A549 (cell line): ENCODE measurements around the gene SBK3. TPM values are rescaled to one million over a fixed set of nuclear protein-coding genes. Genes with fewer than 3 reads are reported as not detected.

Experiments used
- ATAC-seq, 2 experiments: fragments of 200-7000 bp in 1 of 2; fragments of >200 bp in 1 of 2; cut with Nextera tagmentation in 1 of 2; cut with Tn5 transposase in 1 of 2; 3 replicates each; pipeline versions ENCODE4 v1.8.0 to v1.9.1; 2018 to 2020; ENCODE audit warnings: mild to moderate bottlenecking in 1 of 2, moderate library complexity in 1 of 2
- CTCF ChIA-PET: fragments of 300-600 bp; sonication (Branson Sonifier 250); formaldehyde crosslinking; extraction: SDS; loops from one replicate; lab custom pipeline; 2021; ENCODE audit warnings: antibody characterized with exemption, inconsistent platforms; lab: Yijun Ruan, JAX
- POLR2A ChIA-PET: fragments of 350-600 bp; formaldehyde crosslinking; extraction: SDS; loops from one replicate; lab custom pipeline; 2021; ENCODE audit warnings: antibody characterized with exemption, inconsistent platforms; lab: Yijun Ruan, JAX
- DNase-seq, 2 experiments: peaks; one replicate each; pipeline versions ENCODE4 v3.0.0 to v3.0.0-alpha.2; 2011 to 2016; ENCODE audit warnings: low read depth in 1 of 2, low spot score in 1 of 2
- FAIRE-seq: peaks from 2 replicates; lab custom pipeline; 2011; peaks lifted over from hg19 to GRCh38; lab: Jason Lieb, UNC
- H3K27ac ChIP-seq, 2 experiments: fragments of >200 bp; sonication (Bioruptor Twin); formaldehyde crosslinking; 3 replicates each; pipeline ENCODE4 v1.5.1; 2016 to 2017
- H3K4me1 ChIP-seq: fragments of >200 bp; sonication (Bioruptor Twin); formaldehyde crosslinking; 3 replicates; pipeline ENCODE4 v1.6.1; 2016
- H3K4me2 ChIP-seq: fragments of >200 bp; sonication (Bioruptor Twin); formaldehyde crosslinking; 3 replicates; pipeline ENCODE4 v1.6.1; 2016
- H3K4me3 ChIP-seq: fragments of >200 bp; sonication (Bioruptor Twin); formaldehyde crosslinking; 3 replicates; pipeline ENCODE4 v1.5.1; 2016
- H3K9me3 ChIP-seq: fragments of >200 bp; sonication (Bioruptor Twin); formaldehyde crosslinking; 3 replicates; pipeline ENCODE4 v1.6.1; 2016
- ATOH8 ChIP-seq: fragments of 250-450 bp; sonication (Bioruptor Pico); IDR thresholded peaks from 2 replicates; pipeline ENCODE4 v1.5.0; 2020; ENCODE audit warnings: low read depth, mild to moderate bottlenecking, moderate library complexity
- BCL3 ChIP-seq: fragments of >200 bp; sonication (Bioruptor Twin); formaldehyde crosslinking; IDR thresholded peaks from 3 replicates; pipeline ENCODE4 v1.6.1; 2016
- CBX8 ChIP-seq: fragments of 200-600 bp; sonication (generic); IDR thresholded peaks from 2 replicates; pipeline ENCODE4 v1.6.1; 2016
- EHMT2 ChIP-seq: fragments of 200-600 bp; sonication (generic); IDR thresholded peaks from 2 replicates; pipeline ENCODE4 v1.6.1; 2016; ENCODE audit warnings: antibody characterized with exemption, low read depth, mild to moderate bottlenecking, moderate library complexity
- ESRRA ChIP-seq: fragments of 150-350 bp; IDR thresholded peaks from 2 replicates; pipeline ENCODE4 v1.6.1; 2014; ENCODE audit warnings: mild to moderate bottlenecking, low read length, borderline replicate concordance
- HDAC2 ChIP-seq: fragments of 200-600 bp; sonication (generic); IDR thresholded peaks from 2 replicates; pipeline ENCODE4 v1.6.1; 2016
- HOXB13 ChIP-seq: fragments of 250-450 bp; sonication (Bioruptor Pico); IDR thresholded peaks from 2 replicates; pipeline ENCODE4 v1.5.0; 2020; ENCODE audit warnings: low read depth, mild to moderate bottlenecking, moderate library complexity
- JUNB ChIP-seq: fragments of >200 bp; sonication (Bioruptor Twin); formaldehyde crosslinking; IDR thresholded peaks from 2 replicates; pipeline ENCODE4 v1.6.1; 2016
- MAFK ChIP-seq: fragments of 450-650 bp; IDR thresholded peaks from 2 replicates; pipeline ENCODE4 v1.6.1; 2014; ENCODE audit not compliant: partially characterized antibody
- MAX ChIP-seq: IDR thresholded peaks from 2 replicates; pipeline ENCODE4 v1.6.1; 2012
- MAZ ChIP-seq: fragments of 150-350 bp; IDR thresholded peaks from 2 replicates; pipeline ENCODE4 v1.6.1; 2014; ENCODE audit warnings: antibody characterized with exemption, low read depth, low read length, borderline replicate concordance
- NR3C1 ChIP-seq: fragments of >200 bp; sonication (Bioruptor Twin); formaldehyde crosslinking; IDR thresholded peaks from 3 replicates; pipeline ENCODE4 v1.6.1; 2017
- RAD21 ChIP-seq, 2 experiments: fragments of >200 bp in 1 of 2; sonication (Bioruptor Twin) in 1 of 2; formaldehyde crosslinking in 1 of 2; IDR thresholded peaks in 1 of 2; conservative IDR thresholded peaks in 1 of 2; 2 replicates in 1 of 2; 3 replicates in 1 of 2; pipeline ENCODE4 v1.6.1; 2012 to 2018; ENCODE audit warnings: inconsistent platforms in 1 of 2
- RARB ChIP-seq: fragments of 250-450 bp; sonication (Bioruptor Pico); IDR thresholded peaks from 2 replicates; pipeline ENCODE4 v1.8.0; 2021; ENCODE audit warnings: mild to moderate bottlenecking, moderate library complexity
- RFX5 ChIP-seq: fragments of 450-650 bp; IDR thresholded peaks from 2 replicates; pipeline ENCODE4 v1.7.1; 2014; ENCODE audit warnings: antibody characterized with exemption, mild to moderate bottlenecking, moderate library complexity
- SREBF2 ChIP-seq: fragments of 450-650 bp; IDR thresholded peaks from 2 replicates; pipeline ENCODE4 v1.6.1; 2014; ENCODE audit warnings: mild to moderate bottlenecking, moderate library complexity
- TP53 ChIP-seq: fragments of 250-450 bp; sonication (Bioruptor Pico); IDR thresholded peaks from 2 replicates; pipeline ENCODE4 v1.5.0; 2021; ENCODE audit warnings: mild to moderate bottlenecking, moderate library complexity
- WGBS: methylation state at CpG from one replicate; pipeline ENCODE4 v1.1.6; 2017; ENCODE audit errors: missing lambda C conversion rate; 5-methylcytosine and 5-hydroxymethylcytosine counted together
- polyA plus RNA-seq, 4 experiments: library from polyadenylated mRNA; depleted of rRNA in 3 of 4; stranded (reverse); fragments of >200 nt; fragmentation: RNase III in 1 of 4; extraction: RNeasy Plus Mini Kit Qiagen cat#74134 plus additional on column Dnase treatment in 1 of 4; gene quantifications; 2 replicates in 3 of 4; 3 replicates in 1 of 4; pipeline ENCODE4 v1.2.3, GENCODE V29; 2011 to 2017
- TF ChIP-seq, protein P1 (sequence below): IDR thresholded peaks from 2 replicates; pipeline ENCODE4 v1.6.1; 2012
- TF ChIP-seq, protein P2 (sequence below): fragments of 200-600 bp; sonication (generic); IDR thresholded peaks from 2 replicates; pipeline ENCODE4 v1.6.1; 2016; ENCODE audit warnings: antibody characterized with exemption, mild to moderate bottlenecking, moderate library complexity

The SBK3 gene
- polyA plus RNA-seq, 2 of the 4 experiments (the other 2 are of a cell fraction): 1.1 TPM

GRCh38 chr19:55553217-55554182 is 8.2 kb upstream of the SBK3 start:
- H3K4me1 ChIP-seq: peaks cover 38% of the 10 kb centered on the region
- ChIA-PET POLR2A (no interaction called here), CTCF (interaction anchor here (0.6 to 4.4 kb wide), 10 partner anchors 12 to 75 kb away, joined by 3 to 24 read pairs (median 4); partner anchors contain the start of genes ZNF579 and ZNF865)
- 59% methylated on average over 13 of the region's 13 CpGs for WGBS
- DNase-seq (no peak), ATAC-seq (no peak), FAIRE-seq (no peak)
- H3K9me3 ChIP-seq: no peaks in the 10 kb centered on the region
- no peak overlapping the region for H3K4me3 ChIP-seq
- peak overlapping the region; percentile 17 to 65; a peak in 4 of 6 replicates for H3K27ac ChIP-seq
- H3K4me2 ChIP-seq: peak overlapping the region; percentile 43
- TF ChIP-seq HDAC2: no peak
- no peak for TF ChIP-seq HOXB13 (CRISPR knock-in tag)
- no peak for TF ChIP-seq MAZ
- TF ChIP-seq CBX8: no peak
- TF ChIP-seq BCL3: no peak
- no peak for TF ChIP-seq RAD21 (conservative IDR thresholded peaks at IDR 0.05 in 1 of 2, IDR thresholded peaks at IDR 0.05 in 1 of 2)
- no peak for TF ChIP-seq TP53
- no peak for TF ChIP-seq RARB (CRISPR knock-in tag)
- no peak for TF ChIP-seq MAX

DNA sequence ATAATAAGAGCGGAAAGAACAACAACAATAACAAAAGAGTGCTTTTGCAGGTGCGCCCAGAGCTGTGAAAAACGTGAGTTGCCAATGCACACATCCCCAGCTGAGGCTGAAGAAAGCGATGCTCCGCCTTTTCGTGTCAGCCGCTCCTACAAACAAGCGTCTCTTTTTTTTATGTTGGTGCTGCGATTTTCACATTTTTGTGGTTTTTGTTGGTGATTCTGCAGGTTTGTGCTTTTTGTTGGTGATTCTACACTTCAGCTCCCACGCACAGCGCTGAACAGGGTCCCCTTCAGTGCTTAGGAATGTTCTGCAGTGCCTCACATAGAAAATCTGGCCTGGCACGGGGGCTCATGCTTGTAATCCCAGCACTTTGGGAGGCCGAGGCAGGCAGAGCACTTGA is 7.3 kb upstream of the SBK3 start:
- no peak overlapping the region for H3K4me3 ChIP-seq
- WGBS: 82% methylated on average over 13 of the region's 13 CpGs
- H3K4me1 ChIP-seq: peaks cover 47% of the 10 kb centered on the region
- no peak for ATAC-seq
- CTCF ChIA-PET: interaction anchor here (1.0 to 7.6 kb wide), 9 partner anchors 8 to 85 kb away, joined by 3 to 43 read pairs (median 8); partner anchors contain the start of genes ZNF579 and ZNF865
- no peak for TF ChIP-seq MAFK
- no peak for TF ChIP-seq TP53
- TF ChIP-seq RFX5: no peak
- no peak for TF ChIP-seq ESRRA
- no peak for TF ChIP-seq SREBF2
- TF ChIP-seq NR3C1: no peak
- TF ChIP-seq EHMT2: no peak
- no peak for TF ChIP-seq BCL3
- no peak for TF ChIP-seq RARB (CRISPR knock-in tag)
- TF ChIP-seq JUNB: no peak
- TF ChIP-seq, protein P1, sequence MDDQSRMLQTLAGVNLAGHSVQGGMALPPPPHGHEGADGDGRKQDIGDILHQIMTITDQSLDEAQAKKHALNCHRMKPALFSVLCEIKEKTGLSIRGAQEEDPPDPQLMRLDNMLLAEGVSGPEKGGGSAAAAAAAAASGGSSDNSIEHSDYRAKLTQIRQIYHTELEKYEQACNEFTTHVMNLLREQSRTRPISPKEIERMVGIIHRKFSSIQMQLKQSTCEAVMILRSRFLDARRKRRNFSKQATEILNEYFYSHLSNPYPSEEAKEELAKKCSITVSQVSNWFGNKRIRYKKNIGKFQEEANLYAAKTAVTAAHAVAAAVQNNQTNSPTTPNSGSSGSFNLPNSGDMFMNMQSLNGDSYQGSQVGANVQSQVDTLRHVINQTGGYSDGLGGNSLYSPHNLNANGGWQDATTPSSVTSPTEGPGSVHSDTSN: no peak
- TF ChIP-seq, protein P2, sequence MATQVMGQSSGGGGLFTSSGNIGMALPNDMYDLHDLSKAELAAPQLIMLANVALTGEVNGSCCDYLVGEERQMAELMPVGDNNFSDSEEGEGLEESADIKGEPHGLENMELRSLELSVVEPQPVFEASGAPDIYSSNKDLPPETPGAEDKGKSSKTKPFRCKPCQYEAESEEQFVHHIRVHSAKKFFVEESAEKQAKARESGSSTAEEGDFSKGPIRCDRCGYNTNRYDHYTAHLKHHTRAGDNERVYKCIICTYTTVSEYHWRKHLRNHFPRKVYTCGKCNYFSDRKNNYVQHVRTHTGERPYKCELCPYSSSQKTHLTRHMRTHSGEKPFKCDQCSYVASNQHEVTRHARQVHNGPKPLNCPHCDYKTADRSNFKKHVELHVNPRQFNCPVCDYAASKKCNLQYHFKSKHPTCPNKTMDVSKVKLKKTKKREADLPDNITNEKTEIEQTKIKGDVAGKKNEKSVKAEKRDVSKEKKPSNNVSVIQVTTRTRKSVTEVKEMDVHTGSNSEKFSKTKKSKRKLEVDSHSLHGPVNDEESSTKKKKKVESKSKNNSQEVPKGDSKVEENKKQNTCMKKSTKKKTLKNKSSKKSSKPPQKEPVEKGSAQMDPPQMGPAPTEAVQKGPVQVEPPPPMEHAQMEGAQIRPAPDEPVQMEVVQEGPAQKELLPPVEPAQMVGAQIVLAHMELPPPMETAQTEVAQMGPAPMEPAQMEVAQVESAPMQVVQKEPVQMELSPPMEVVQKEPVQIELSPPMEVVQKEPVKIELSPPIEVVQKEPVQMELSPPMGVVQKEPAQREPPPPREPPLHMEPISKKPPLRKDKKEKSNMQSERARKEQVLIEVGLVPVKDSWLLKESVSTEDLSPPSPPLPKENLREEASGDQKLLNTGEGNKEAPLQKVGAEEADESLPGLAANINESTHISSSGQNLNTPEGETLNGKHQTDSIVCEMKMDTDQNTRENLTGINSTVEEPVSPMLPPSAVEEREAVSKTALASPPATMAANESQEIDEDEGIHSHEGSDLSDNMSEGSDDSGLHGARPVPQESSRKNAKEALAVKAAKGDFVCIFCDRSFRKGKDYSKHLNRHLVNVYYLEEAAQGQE: no peak
- no peak for TF ChIP-seq ATOH8 (CRISPR knock-in tag)
- no peak for FAIRE-seq
- peak overlapping the region in 1 of 2 experiments; percentile 65; a peak in 2 of 6 replicates for H3K27ac ChIP-seq
- DNase-seq: no peak
- no peak overlapping the region; the same call in 2 of the 3 replicates for H3K4me2 ChIP-seq
- H3K9me3 ChIP-seq: no peaks in the 10 kb centered on the region
- POLR2A ChIA-PET: no interaction called here
